Neuronal stem cell (in vitro differentiated cells): ENCODE measurements around the gene TBX2.
"Not testable (repeated sequence)": the region's sequence is repeated elsewhere in the genome, so short reads cannot be mapped to it uniquely, and the experiment has no call there.

Source experiments
- DNase-seq: peaks from one replicate; pipeline ENCODE4 v3.0.0-alpha.2; 2013; ENCODE audit warnings: low spot score
- H2AFZ ChIP-seq: one replicate; pipeline ENCODE4 v1.6.1; 2013; ENCODE audit warnings: mild to moderate bottlenecking, low read length, inconsistent platforms
- H2AK5ac ChIP-seq: 2 replicates; pipeline ENCODE4 v1.6.1; 2013; ENCODE audit warnings: low read depth, mild to moderate bottlenecking, inconsistent platforms, low read length, moderate library complexity, mixed read lengths
- H2BK120ac ChIP-seq: 2 replicates; pipeline ENCODE4 v1.6.1; 2013; ENCODE audit warnings: low read depth, mild to moderate bottlenecking, inconsistent platforms, low read length, moderate library complexity, mixed read lengths
- H2BK12ac ChIP-seq: one replicate; pipeline ENCODE4 v1.6.1; 2013; ENCODE audit warnings: low read length, inconsistent platforms
- H2BK15ac ChIP-seq: 2 replicates; pipeline ENCODE4 v1.6.1; 2013; ENCODE audit warnings: mild to moderate bottlenecking, low read length, inconsistent platforms, mixed read lengths
- H2BK5ac ChIP-seq: one replicate; pipeline ENCODE4 v1.6.1; 2013; ENCODE audit warnings: inconsistent platforms, mild to moderate bottlenecking, low read length, moderate library complexity
- H3K14ac ChIP-seq: one replicate; pipeline ENCODE4 v1.6.1; 2013; ENCODE audit warnings: low read length, inconsistent platforms
- H3K18ac ChIP-seq: 2 replicates; pipeline ENCODE4 v1.6.1; 2013; ENCODE audit warnings: low read length, inconsistent platforms
- H3K23ac ChIP-seq: 2 replicates; pipeline ENCODE4 v1.6.1; 2013; ENCODE audit warnings: low read depth, mild to moderate bottlenecking, mixed read lengths, low read length, inconsistent platforms; ENCODE audit not compliant: poor library complexity
- H3K27ac ChIP-seq: replicated peaks from 3 replicates; pipeline ENCODE4 v1.5.1; 2013; ENCODE audit warnings: low read length, inconsistent platforms
- H3K27me3 ChIP-seq, 3 experiments: 2 replicates each; pipeline ENCODE4 v1.6.1; 2013; ENCODE audit warnings: low read length in 3 of 3, mild to moderate bottlenecking in 2 of 3, inconsistent platforms in 1 of 3, low read depth in 1 of 3, mixed read lengths in 1 of 3, moderate library complexity in 1 of 3; ENCODE audit not compliant: control insufficient read depth in 3 of 3, insufficient read depth in 3 of 3
- H3K36me3 ChIP-seq, 2 donors: replicated peaks in 1 of 2; 2 replicates each; pipeline ENCODE4 v1.6.1; 2013; ENCODE audit warnings: low read length in 2 of 2; ENCODE audit not compliant: control insufficient read depth in 2 of 2, insufficient read depth in 2 of 2
- H3K4ac ChIP-seq: 2 replicates; pipeline ENCODE4 v1.6.1; 2013; ENCODE audit warnings: inconsistent platforms, mild to moderate bottlenecking, low read length, moderate library complexity
- H3K4me1 ChIP-seq, 2 donors: 1 replicate in 1 of 2; 2 replicates in 1 of 2; pipeline ENCODE4 v1.6.1; 2013; ENCODE audit warnings: low read length in 2 of 2, low read depth in 1 of 2; ENCODE audit not compliant: control insufficient read depth in 2 of 2, insufficient read depth in 1 of 2
- H3K4me2 ChIP-seq: one replicate; pipeline ENCODE4 v1.6.1; 2013; ENCODE audit warnings: mild to moderate bottlenecking, low read length, inconsistent platforms; ENCODE audit not compliant: insufficient read depth, poor library complexity, severe bottlenecking
- H3K4me3 ChIP-seq, 2 donors: 2 replicates each; pipeline ENCODE4 v1.5.1; 2013; ENCODE audit warnings: low read length in 2 of 2, mild to moderate bottlenecking in 2 of 2, inconsistent platforms in 1 of 2, moderate library complexity in 1 of 2
- H3K79me1 ChIP-seq: one replicate; pipeline ENCODE4 v1.6.1; 2013; ENCODE audit warnings: low read depth, mild to moderate bottlenecking, inconsistent platforms, low read length, moderate library complexity
- H3K9ac ChIP-seq: one replicate; pipeline ENCODE4 v1.6.1; 2013; ENCODE audit warnings: mild to moderate bottlenecking, low read depth, low read length, inconsistent platforms; ENCODE audit not compliant: poor library complexity
- H3K9me3 ChIP-seq, 2 donors: replicated peaks in 1 of 2; 2 replicates each; pipeline versions ENCODE3 to v1.6.1; 2013; ENCODE audit warnings: low read length in 2 of 2, mild to moderate bottlenecking in 2 of 2, inconsistent platforms in 1 of 2, low read depth in 1 of 2, mixed read lengths in 1 of 2, moderate library complexity in 1 of 2; ENCODE audit not compliant: control insufficient read depth in 2 of 2, insufficient read depth in 1 of 2
- H4K8ac ChIP-seq: one replicate; pipeline ENCODE4 v1.6.1; 2013; ENCODE audit warnings: low read depth, mild to moderate bottlenecking, inconsistent platforms, low read length, moderate library complexity
- H4K91ac ChIP-seq: one replicate; pipeline ENCODE4 v1.6.1; 2013; ENCODE audit warnings: low read length, low read depth, mild to moderate bottlenecking, inconsistent platforms; ENCODE audit not compliant: poor library complexity
- WGBS, 2 donors: extraction: QIAGEN DNeasy Blood & Tissue Kit; methylation state at CpG; one replicate each; pipeline ENCODE4 v1.1.7; 2013; ENCODE audit warnings: missing lambda C conversion rate in 2 of 2, mixed read lengths in 1 of 2; ENCODE audit not compliant: insufficient read length in 2 of 2, insufficient replicate concordance in 1 of 2; ENCODE audit errors: extremely low coverage in 2 of 2; 5-methylcytosine and 5-hydroxymethylcytosine counted together

Gene TBX2

GRCh38 chr17:61436995-61437704 is 37.5 kb downstream of the TBX2 start:
- Histone ChIP-seq H4K91ac (no peak overlapping the region), H3K14ac (no peak overlapping the region), H3K27ac (no peak overlapping the region), H2BK5ac (no peak overlapping the region), H3K27me3 (peaks cover 0 to 10% (median 0%) of the 10 kb centered on the region in 3 experiments), H3K9ac (no peak overlapping the region), H3K36me3 (no peaks in the 10 kb centered on the region), H3K79me1 (no peaks in the 10 kb centered on the region), H3K4me1 (no peaks in the 10 kb centered on the region), H2BK120ac (no peak overlapping the region), H4K8ac (no peak overlapping the region), H2BK15ac (no peak overlapping the region), H3K9me3 (peaks cover 0 to 5% of the 10 kb centered on the region in 2 donors), H3K4ac (no peak overlapping the region), H2BK12ac (no peak overlapping the region), H3K4me3 (no peak overlapping the region), H3K4me2 (no peak overlapping the region), H2AK5ac (no peak overlapping the region), H3K23ac (no peak overlapping the region), H2AFZ (no peak overlapping the region), H3K18ac (no peak overlapping the region)
- no peak for DNase-seq

- Histone ChIP-seq H3K36me3 (no peaks in the 10 kb centered on the region), H3K4me2 (no peak overlapping the region), H2AK5ac (no peak overlapping the region), H3K23ac (no peak overlapping the region), H2AFZ (no peak overlapping the region), H2BK12ac (no peak overlapping the region), H3K4ac (no peak overlapping the region), H3K9me3 (peaks cover 0 to 5% of the 10 kb centered on the region in 2 donors), H3K27ac (no peak overlapping the region), H4K91ac (no peak overlapping the region), H4K8ac (no peak overlapping the region), H2BK120ac (no peak overlapping the region), H2BK15ac (no peak overlapping the region), H3K18ac (no peak overlapping the region), H3K9ac (no peak overlapping the region), H3K14ac (no peak overlapping the region), H3K4me1 (no peaks in the 10 kb centered on the region), H3K79me1 (no peaks in the 10 kb centered on the region), H2BK5ac (no peak overlapping the region), H3K4me3 (no peak overlapping the region), H3K27me3 (peaks cover 0 to 33% (median 0%) of the 10 kb centered on the region in 3 experiments)
- DNase-seq = no peak
These were observed 41.1 kb downstream of the TBX2 start for GRCh38 chr17:61440697-61441096.

GRCh38 chr17:61441507-61441906 is 41.9 kb downstream of the TBX2 start:
- H3K79me1 ChIP-seq, H3K4ac ChIP-seq, H3K18ac ChIP-seq, H3K9ac ChIP-seq, H2BK120ac ChIP-seq, H2AK5ac ChIP-seq, H3K36me3 ChIP-seq, H4K8ac ChIP-seq, H2BK15ac ChIP-seq, H2BK12ac ChIP-seq, H2AFZ ChIP-seq, DNase-seq, H3K9me3 ChIP-seq, H3K23ac ChIP-seq, H3K14ac ChIP-seq, H2BK5ac ChIP-seq, H3K4me3 ChIP-seq, H3K4me2 ChIP-seq, H3K4me1 ChIP-seq, H4K91ac ChIP-seq, H3K27ac ChIP-seq: not testable (repeated sequence)
- WGBS, 2 donors = no CpG with 5 or more reads among the region's 6 CpGs
- H3K27me3 ChIP-seq = peaks cover 0 to 40% (median 0%) of the 10 kb centered on the region in 3 experiments

GRCh38 chr17:61442136-61442775 is 42.6 kb downstream of the TBX2 start:
- no peak overlapping the region for H2BK120ac ChIP-seq
- no peak overlapping the region for H4K8ac ChIP-seq
- peaks cover 0 to 5% of the 10 kb centered on the region in 2 donors for H3K9me3 ChIP-seq
- H4K91ac ChIP-seq = no peak overlapping the region
- H2BK12ac ChIP-seq = no peak overlapping the region
- no CpG with 5 or more reads among the region's 4 CpGs for WGBS, 2 donors
- no peaks in the 10 kb centered on the region for H3K36me3 ChIP-seq
- H3K4me1 ChIP-seq = peaks cover 0 to under 1% of the 10 kb centered on the region in 2 donors
- H3K4ac ChIP-seq = no peak overlapping the region
- H3K14ac ChIP-seq = no peak overlapping the region
- no peak overlapping the region for H2BK15ac ChIP-seq
- H3K27me3 ChIP-seq = peaks cover 0 to 48% (median 0%) of the 10 kb centered on the region in 3 experiments
- H3K9ac ChIP-seq = no peak overlapping the region
- no peak overlapping the region for H3K4me2 ChIP-seq
- no peak overlapping the region for H2AK5ac ChIP-seq
- H3K4me3 ChIP-seq = no peak overlapping the region
- H2BK5ac ChIP-seq = no peak overlapping the region
- no peak overlapping the region for H3K27ac ChIP-seq
- H2AFZ ChIP-seq = no peak overlapping the region
- H3K79me1 ChIP-seq = no peaks in the 10 kb centered on the region
- DNase-seq = no peak
- no peak overlapping the region for H3K23ac ChIP-seq
- H3K18ac ChIP-seq = no peak overlapping the region
